CD4-positive, alpha-beta T cell (primary cell): ENCODE results near the gene WDR38. TPM values are rescaled to one million over a fixed set of nuclear protein-coding genes. Genes with fewer than 3 reads are reported as not detected.

Source experiments
- ATAC-seq: fragments of 200-7000 bp; cut with Tn5 transposase; one replicate; pipeline ENCODE4 v1.10.0; 2022; ENCODE audit warnings: mild to moderate bottlenecking; ENCODE audit not compliant: poor library complexity
- CTCF ChIA-PET: fragments of 350-600 bp; sonication (Branson Sonifier 250); formaldehyde crosslinking; loops from one replicate; lab custom pipeline; 2021; ENCODE audit warnings: antibody characterized with exemption, inconsistent platforms; lab: Charles Lee
- POLR2A ChIA-PET: fragments of 350-600 bp; sonication (Branson Sonifier 250); formaldehyde crosslinking; loops from one replicate; lab custom pipeline; 2021; ENCODE audit warnings: antibody characterized with exemption, inconsistent platforms; lab: Charles Lee
- DNase-seq, 14 experiments: peaks; one replicate each; pipeline ENCODE4 v3.0.0-alpha.2; 2013 to 2020; ENCODE audit warnings: mixed read lengths in 2 of 14
- H3K27ac ChIP-seq, 2 donors: one replicate each; pipeline versions ENCODE4 v1.5.1 to v1.7.0; 2013; ENCODE audit warnings: low read length in 2 of 2, low read depth in 1 of 2, mild to moderate bottlenecking in 1 of 2
- H3K27me3 ChIP-seq, 2 experiments: 1 replicate in 1 of 2; 2 replicates in 1 of 2; pipeline versions ENCODE4 v1.6.1 to v1.7.0; 2013; ENCODE audit warnings: low read length in 2 of 2, control low read depth in 1 of 2, mild to moderate bottlenecking in 1 of 2, moderate library complexity in 1 of 2; ENCODE audit not compliant: insufficient read depth in 2 of 2, control insufficient read depth in 1 of 2
- H3K36me3 ChIP-seq: one replicate; pipeline ENCODE4 v1.6.1; 2013; ENCODE audit warnings: low read length, control low read depth; ENCODE audit not compliant: insufficient read depth
- H3K4me1 ChIP-seq: one replicate; pipeline ENCODE4 v1.6.1; 2013; ENCODE audit warnings: low read length, control low read depth; ENCODE audit not compliant: insufficient read depth
- H3K4me3 ChIP-seq: one replicate; pipeline ENCODE4 v1.5.1; 2013; ENCODE audit warnings: mild to moderate bottlenecking, low read length, moderate library complexity
- H3K9me3 ChIP-seq, 2 experiments: 1 replicate in 1 of 2; 2 replicates in 1 of 2; pipeline versions ENCODE4 v1.6.1 to v1.7.0; 2013; ENCODE audit warnings: low read length in 2 of 2, mild to moderate bottlenecking in 2 of 2, control low read depth in 1 of 2, moderate library complexity in 1 of 2; ENCODE audit not compliant: control insufficient read depth in 1 of 2, insufficient read depth in 1 of 2
- H3K27ac Mint-ChIP-seq: one replicate; pipeline ENCODE4 v1.8.0; 2020; ENCODE audit warnings: mixed read lengths
- H3K27me3 Mint-ChIP-seq: one replicate; pipeline ENCODE4 v1.8.0; 2021; ENCODE audit warnings: mixed read lengths
- H3K36me3 Mint-ChIP-seq: one replicate; pipeline ENCODE4 v1.8.0; 2021; ENCODE audit warnings: low read depth, mixed read lengths
- H3K4me1 Mint-ChIP-seq: one replicate; pipeline ENCODE4 v1.8.0; 2021; ENCODE audit warnings: low read depth, mixed read lengths
- H3K4me3 Mint-ChIP-seq: one replicate; pipeline ENCODE4 v1.8.0; 2020; ENCODE audit warnings: mild to moderate bottlenecking, mixed read lengths
- H3K9me3 Mint-ChIP-seq: one replicate; pipeline ENCODE4 v1.8.0; 2020; ENCODE audit warnings: mixed read lengths
- intact Hi-C, 2 experiments: fragments of 100-400 bp; cut with DNase I in 1 of 2; cut with micrococcal nuclease in 1 of 2; formaldehyde crosslinking; loops; one replicate each; pipeline versions ENCODE4 v1.15.1 to v1.9.0; 2023 to 2025; cut with DNase I, micrococcal nuclease
- total RNA-seq, 174 experiments: library from RNA in 2 of 174; stranded (reverse) in 2 of 174; gene quantifications; one replicate each; pipeline ENCODE4 v1.2.3 and lab custom pipeline; 2021 to 2026
- TF ChIP-seq, protein P1 (sequence below): fragments of 200-600 bp; IDR thresholded peaks from one replicate; pipeline ENCODE4 v1.8.0; 2022; ENCODE audit warnings: antibody characterized with exemption, mild to moderate bottlenecking

Gene WDR38
- total RNA-seq, 2 experiments from 2014 or later, result not detected

DNA sequence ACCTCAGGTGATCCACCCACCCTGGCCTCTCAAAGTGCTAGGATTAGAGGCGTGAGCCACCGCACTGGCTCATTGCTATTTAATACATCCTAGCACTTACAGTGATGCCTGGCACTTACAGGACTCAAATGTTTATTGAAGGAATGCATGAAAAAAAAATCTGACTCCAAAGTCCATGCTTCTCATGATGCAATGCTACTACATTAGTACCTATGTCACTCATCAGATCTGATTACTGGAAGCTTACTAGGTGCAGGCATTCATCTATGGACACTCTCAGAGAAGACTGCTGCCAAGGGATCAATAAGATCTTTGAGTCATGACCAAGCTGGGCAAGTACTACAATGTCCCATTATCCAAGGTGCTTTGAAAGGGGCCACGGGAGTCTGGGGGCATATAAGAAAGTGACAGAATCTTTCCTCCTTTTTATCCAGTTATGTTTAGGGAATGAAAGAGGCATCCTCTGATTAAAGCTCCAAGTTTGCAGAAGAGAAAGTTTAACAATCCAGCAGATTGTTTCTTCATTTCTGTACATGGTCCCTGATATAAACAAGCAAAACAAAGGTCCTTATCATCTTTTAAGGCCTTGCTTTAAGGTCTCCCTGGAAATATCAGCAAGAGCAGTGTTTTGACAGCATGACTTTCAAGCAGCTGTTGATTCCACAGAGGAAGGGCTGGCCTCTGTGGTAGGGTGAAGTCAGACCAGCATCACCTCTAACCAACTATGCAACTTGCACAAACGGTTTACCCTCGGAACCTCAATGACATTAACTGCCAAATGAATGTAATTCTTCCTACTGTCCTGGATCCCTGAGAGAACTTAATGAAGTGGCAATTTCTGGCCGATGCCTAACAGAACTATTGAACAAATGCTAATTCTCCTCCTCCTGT lies 44.6 kb downstream of the WDR38 start:
- Mint-ChIP-seq H3K36me3 (peaks cover 85% of the 10 kb centered on the region), H3K27ac (no peak overlapping the region), H3K4me1 (peaks cover 14% of the 10 kb centered on the region), H3K4me3 (no peak overlapping the region), H3K27me3 (no peaks in the 10 kb centered on the region), H3K9me3 (no peaks in the 10 kb centered on the region)
- ChIA-PET POLR2A (no interaction called here), CTCF (no interaction called here)
- DNase-seq (no peak), ATAC-seq (no peak)
- H3K27ac ChIP-seq, result no peak overlapping the region
- peaks cover 8% of the 10 kb centered on the region for H3K4me1 ChIP-seq
- no peak overlapping the region for H3K4me3 ChIP-seq
- intact Hi-C loops, result no loop called here
- no peaks in the 10 kb centered on the region for H3K27me3 ChIP-seq
- H3K9me3 ChIP-seq, result no peaks in the 10 kb centered on the region
- peaks cover 62% of the 10 kb centered on the region for H3K36me3 ChIP-seq
- TF ChIP-seq, protein P1, sequence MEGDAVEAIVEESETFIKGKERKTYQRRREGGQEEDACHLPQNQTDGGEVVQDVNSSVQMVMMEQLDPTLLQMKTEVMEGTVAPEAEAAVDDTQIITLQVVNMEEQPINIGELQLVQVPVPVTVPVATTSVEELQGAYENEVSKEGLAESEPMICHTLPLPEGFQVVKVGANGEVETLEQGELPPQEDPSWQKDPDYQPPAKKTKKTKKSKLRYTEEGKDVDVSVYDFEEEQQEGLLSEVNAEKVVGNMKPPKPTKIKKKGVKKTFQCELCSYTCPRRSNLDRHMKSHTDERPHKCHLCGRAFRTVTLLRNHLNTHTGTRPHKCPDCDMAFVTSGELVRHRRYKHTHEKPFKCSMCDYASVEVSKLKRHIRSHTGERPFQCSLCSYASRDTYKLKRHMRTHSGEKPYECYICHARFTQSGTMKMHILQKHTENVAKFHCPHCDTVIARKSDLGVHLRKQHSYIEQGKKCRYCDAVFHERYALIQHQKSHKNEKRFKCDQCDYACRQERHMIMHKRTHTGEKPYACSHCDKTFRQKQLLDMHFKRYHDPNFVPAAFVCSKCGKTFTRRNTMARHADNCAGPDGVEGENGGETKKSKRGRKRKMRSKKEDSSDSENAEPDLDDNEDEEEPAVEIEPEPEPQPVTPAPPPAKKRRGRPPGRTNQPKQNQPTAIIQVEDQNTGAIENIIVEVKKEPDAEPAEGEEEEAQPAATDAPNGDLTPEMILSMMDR, result no peak

DNA sequence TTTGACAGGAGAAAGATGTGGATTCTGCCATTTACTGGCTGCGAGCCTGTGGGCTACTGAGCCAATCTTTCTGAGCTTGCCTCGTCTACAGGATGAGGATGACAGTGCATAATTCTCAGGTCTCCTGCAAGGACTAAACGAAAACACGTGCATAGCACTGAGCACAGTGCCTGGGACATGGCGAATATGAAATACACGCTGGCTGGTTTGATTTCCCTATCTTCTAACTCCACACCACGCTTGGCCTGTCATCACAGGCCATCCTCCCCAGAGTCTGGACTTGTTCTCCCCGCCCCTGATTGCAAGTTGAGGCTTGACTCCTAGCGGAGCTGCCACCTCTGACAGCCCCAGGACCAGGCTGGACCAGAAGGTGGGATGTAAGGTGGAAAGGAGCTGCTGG lies 46.6 kb downstream of the WDR38 start:
- Mint-ChIP-seq H3K36me3 (peaks cover 81% of the 10 kb centered on the region), H3K4me1 (peaks cover 8% of the 10 kb centered on the region), H3K4me3 (no peak overlapping the region), H3K9me3 (no peaks in the 10 kb centered on the region), H3K27me3 (peaks cover 5% of the 10 kb centered on the region), H3K27ac (no peak overlapping the region)
- Histone ChIP-seq H3K4me3 (no peak overlapping the region), H3K4me1 (no peaks in the 10 kb centered on the region), H3K36me3 (peaks cover 54% of the 10 kb centered on the region), H3K27me3 (no peaks in the 10 kb centered on the region), H3K27ac (no peak overlapping the region), H3K9me3 (no peaks in the 10 kb centered on the region)
- ChIA-PET POLR2A (no interaction called here), CTCF (no interaction called here)
- DNase-seq (no peak), ATAC-seq (no peak)
- intact Hi-C loops, result no loop called here
- TF ChIP-seq, protein P1, result no peak

DNA sequence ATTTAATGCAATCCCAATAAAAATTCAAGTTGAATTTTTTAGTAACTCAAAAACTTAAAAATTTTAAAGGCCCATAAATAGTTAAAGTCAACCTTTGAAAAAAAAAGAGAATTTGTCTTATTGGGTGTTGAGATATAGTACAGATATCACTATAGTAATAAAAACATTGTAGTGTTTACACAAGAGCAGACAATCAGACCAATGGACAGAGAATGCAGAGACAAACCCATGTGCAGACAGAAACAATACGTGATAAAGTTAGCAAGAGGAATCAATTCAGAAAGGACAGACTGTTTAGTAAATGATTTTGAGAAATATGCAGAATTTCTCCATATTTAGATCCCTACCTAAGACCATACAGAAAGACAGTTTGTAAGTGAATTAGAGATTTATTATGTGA lies 53.7 kb downstream of the WDR38 start:
- intact Hi-C loops, result no loop called here
- H3K4me3 Mint-ChIP-seq, result no peak overlapping the region
- ATAC-seq (no peak), DNase-seq (no peak)
- no peaks in the 10 kb centered on the region for H3K4me1 ChIP-seq
- H3K36me3 Mint-ChIP-seq, result peaks cover 66% of the 10 kb centered on the region
- no peak overlapping the region for H3K4me3 ChIP-seq
- TF ChIP-seq, protein P1, result no peak
- H3K27ac Mint-ChIP-seq, result no peak overlapping the region
- H3K27me3 ChIP-seq, result no peaks in the 10 kb centered on the region
- H3K36me3 ChIP-seq, result peaks cover 37% of the 10 kb centered on the region
- ChIA-PET CTCF (no interaction called here), POLR2A (no interaction called here)
- no peaks in the 10 kb centered on the region for H3K9me3 ChIP-seq
- H3K27me3 Mint-ChIP-seq, result peaks cover 5% of the 10 kb centered on the region
- no peaks in the 10 kb centered on the region for H3K9me3 Mint-ChIP-seq
- no peak overlapping the region for H3K27ac ChIP-seq
- H3K4me1 Mint-ChIP-seq, result no peaks in the 10 kb centered on the region

Other genes with a start within 250 kb of the WDR38 start
- gene NR6A1, start 82.1 kb upstream of the WDR38 start, total RNA-seq, result not detected
- gene OLFML2A, start 76.3 kb upstream of the WDR38 start, total RNA-seq, result not detected
- 1,000 to 10,000 TPM; 2,088 to 2,142 TPM for gene RPL35, start 8.5 kb downstream of the WDR38 start, total RNA-seq
- 10 to 100 TPM; 36.8 to 37.0 TPM for gene ARPC5L, start 8.7 kb downstream of the WDR38 start, total RNA-seq
- 10 to 100 TPM; 12.9 to 22.2 TPM for gene GOLGA1, start 87.6 kb downstream of the WDR38 start, total RNA-seq